HG03175 (cell line): ENCODE measurements around the gene METTL6.
"Not testable (repeated sequence)": the region's sequence is repeated elsewhere in the genome, so short reads cannot be mapped to it uniquely, and the experiment has no call there.

Experiments
- ATAC-seq: cut with Tn5 transposase; IDR thresholded peaks from one replicate; pipeline ENCODE4 v1.9.1; 2021; ENCODE audit warnings: mild to moderate bottlenecking, moderate library complexity; ENCODE audit not compliant: unreplicated experiment

METTL6 gene

GRCh38 chr3:15451216-15452113, 24.1 kb upstream of the METTL6 start:
- ATAC-seq, result no peak

- ATAC-seq, result no peak
Measured at GRCh38 chr3:15450438-15451215, 23.3 kb upstream of the METTL6 start.

GRCh38 chr3:15449489-15450224, 22.3 kb upstream of the METTL6 start:
- ATAC-seq, result no peak

DNA sequence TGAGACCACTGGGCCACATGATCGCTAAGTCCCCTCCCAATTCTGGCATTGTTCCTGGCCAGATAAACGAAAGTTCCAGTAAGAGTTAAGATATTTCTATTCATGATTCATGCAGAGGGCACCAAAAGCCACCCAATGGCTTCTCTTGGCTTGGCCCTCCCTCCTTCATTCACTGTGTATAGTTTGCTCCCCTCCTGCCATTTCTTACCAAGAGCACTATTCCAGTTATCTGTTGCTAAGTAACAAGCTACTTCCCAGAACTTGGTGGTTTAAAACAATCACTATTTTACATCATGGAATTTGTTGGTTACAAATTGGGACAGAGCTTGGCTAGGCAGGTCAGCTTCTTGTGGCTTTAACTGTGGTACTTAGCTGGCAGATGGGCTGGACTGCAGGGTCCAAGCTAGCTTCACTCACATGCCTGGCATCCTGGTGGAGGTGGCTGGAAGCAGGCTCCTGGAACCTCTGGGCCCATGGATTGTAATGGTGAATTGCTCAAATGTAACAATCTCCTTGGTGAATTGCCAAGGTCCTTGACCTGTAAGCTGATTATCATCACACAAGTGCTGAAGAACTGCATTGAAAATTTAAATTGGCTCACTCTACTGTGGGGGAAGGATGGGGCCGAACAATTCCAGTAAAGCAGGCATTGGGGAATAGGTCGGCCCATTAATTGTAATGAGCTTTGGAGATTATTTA, 16.6 kb upstream of the METTL6 start:
- ATAC-seq, result no peak

DNA sequence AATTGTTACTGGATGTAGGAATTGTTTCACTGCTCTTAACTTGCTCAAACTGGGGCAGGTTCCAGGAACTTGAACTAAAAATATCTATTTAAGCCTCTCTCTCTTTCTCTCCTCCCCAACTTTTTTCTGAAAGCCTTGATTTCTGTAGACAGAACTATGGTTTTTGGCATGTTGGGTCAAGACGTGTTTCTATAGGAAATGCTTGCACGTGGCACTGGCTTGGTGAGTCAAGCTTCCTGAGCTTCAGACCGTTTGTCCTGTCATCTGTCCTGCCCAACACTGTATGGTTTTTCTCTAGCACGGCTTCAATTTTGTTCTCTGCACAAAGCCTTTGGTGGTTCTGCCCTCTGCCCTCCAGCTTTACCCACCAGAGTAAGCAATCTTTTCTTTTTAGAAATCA, 13.5 kb upstream of the METTL6 start:
- ATAC-seq, result no peak

DNA sequence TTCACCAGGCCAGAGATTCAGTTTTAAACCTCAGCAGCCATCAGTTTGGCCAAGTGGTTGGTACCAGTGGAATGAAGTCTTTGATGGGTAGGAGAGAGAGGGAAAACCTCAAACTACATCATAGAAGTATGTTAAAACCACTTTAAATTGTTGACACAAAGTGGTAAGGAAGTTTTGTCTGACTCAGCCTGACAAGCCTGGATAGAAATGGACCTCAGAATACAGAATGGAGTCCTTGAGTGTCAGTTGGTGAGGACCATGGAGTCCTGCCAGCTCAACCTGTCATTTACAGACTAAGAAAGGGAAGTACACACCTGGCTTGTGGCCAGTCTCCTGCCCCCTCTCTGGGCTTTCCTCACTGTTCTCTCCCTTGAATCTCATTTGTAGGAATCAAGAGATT, 12.1 kb upstream of the METTL6 start:
- ATAC-seq, result no peak

DNA sequence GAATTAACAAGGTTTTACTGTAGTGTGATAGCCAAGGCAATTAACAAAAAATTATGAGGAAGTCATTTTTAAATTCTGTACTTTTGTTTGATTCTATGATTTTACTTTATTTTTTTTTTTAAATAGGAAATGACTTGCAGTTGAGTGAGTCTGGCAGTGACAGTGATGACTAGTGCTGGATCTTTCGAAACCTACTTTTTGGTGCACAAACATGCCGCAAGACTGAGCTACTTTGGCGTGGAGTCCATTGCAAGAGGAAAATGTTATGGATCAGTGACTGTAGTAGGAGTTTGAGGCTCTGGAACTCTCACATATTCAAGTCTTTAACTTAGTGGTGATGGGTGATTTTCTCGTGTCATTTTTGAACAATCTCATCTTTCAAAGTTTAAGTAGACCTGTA, 11.6 kb upstream of the METTL6 start:
- no peak for ATAC-seq

GRCh38 chr3:15436246-15436645, 8.9 kb upstream of the METTL6 start:
- ATAC-seq, result no peak

DNA sequence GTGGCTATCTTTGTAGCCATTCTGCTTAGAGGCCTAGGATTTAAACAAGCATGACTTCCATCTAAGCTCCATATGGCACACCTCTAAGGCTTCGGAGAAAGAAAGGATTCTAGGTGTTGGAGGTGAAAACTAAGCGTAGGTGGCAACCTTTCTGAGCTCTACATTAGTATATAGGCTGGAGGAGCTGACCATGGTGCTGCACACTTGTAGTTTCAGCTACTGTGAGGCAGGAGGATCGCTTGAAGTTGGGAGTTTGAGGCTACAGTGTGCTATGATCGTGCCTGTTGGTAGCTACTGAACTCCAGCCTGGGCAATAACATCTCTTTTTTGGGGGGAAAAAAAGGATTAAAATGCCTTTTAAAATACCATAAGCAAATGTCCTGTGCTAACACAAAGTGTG, 7.4 kb upstream of the METTL6 start:
- no peak for ATAC-seq

DNA sequence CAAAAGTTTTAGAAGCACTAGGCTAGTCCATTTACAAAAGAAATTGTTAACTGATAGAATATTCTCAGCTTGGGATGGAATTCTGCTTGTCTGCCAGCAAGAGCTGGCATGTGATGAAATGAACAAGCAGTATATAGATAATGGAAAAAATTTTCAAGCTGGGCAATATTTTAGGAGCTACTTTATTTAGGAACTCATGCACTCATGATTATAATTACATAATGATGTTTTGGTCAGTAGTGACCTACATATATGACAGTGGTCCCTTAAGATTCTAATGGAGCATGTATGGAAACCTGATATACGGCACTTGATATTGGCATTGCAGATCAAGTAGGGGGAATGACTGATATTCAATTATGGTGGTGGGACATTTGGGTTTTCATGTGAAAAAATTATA, 6.2 kb upstream of the METTL6 start:
- no peak for ATAC-seq

DNA sequence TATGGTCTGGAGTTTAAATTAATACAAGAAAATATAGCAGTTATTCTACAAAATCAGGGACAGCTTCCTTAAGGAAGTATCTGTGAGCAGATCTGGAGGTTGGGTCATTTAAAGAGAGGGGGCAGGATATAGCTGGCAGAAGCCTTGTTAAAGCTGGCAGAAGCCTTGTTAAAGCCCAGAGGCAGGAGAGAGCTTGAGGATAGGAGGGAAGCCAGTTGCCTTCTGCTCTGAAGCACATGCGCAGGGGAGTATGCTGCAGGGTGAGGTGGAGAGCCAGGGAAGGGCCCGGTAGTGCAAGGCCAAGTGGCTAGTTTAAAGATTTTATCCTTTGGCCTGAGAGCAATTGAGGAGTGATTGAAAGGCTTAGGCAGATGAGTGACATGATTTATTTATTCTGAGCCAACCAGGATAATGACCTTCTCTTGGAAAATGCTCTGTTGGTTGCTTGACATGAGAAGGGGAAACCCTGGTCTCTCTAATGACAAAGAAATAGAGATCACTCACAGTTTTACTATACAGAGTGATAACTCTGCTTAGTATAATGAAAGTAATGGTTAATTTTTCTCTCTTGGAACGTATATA, 4.0 kb upstream of the METTL6 start:
- no peak for ATAC-seq

- no peak for ATAC-seq
Measured at GRCh38 chr3:15430624-15431023, 3.3 kb upstream of the METTL6 start.

- ATAC-seq, result no peak
Measured at GRCh38 chr3:15429080-15429479, 1.7 kb upstream of the METTL6 start.

DNA sequence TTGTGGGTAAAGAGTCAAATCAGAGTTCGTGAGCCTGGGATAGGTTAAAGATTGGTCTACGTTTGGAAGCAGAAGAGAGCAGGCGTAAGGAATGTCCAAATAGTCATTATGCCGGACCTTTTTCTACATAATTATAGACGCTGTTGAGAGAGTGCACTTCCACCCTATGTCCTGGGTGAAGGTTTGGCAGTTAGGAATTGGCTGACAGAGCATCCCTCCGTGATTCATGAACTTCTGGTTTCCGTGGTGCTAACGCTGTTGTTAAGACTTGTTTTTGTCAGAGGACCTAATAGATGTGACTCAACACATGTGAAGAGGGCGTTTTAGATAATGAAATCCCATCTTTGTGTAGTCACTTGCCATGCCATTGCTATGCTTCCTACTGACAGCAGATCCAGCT, 1.2 kb upstream of the METTL6 start:
- no peak for ATAC-seq

DNA sequence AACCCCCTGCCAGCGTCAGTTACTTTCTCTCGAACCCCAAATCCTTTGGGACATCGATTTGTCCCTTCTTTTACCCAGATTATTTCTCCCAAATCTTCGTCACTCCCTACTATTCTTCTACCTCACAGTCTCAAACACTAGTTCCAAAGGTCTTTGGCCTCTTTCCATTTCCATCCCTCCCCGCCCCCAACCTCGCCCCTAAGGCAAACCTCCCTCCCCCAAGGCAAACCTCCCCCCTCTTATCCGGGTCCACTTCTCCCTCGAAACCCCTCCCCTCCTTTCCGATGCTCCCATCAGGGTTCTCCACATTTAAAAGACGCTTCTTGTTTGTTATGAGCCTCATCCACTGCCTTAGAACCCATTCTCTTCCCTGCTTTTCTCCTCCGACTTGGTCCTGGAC, 637 bp upstream of the METTL6 start:
- no peak for ATAC-seq

GRCh38 chr3:15426579-15427118, 695 bp downstream of the METTL6 start:
- ATAC-seq, result no peak

DNA sequence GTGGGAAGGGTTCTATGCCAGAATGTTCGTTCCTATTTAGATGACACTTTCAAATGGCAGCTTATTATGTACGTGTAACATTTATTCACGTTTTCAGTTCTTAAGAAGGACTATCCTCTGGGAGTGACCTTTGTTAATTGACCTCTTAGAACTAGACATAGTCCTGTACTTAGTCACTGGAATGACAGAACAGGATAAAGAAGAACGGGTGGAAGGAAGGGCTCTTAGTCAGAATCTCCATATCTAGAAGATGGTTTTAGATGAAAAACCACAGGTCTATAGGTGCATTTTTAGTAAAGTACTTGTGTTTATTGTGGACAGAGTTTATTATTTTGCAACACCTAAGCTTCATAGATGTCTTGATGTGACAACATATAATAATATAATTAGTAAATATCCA, 6.5 kb downstream of the METTL6 start:
- ATAC-seq, result no peak

DNA sequence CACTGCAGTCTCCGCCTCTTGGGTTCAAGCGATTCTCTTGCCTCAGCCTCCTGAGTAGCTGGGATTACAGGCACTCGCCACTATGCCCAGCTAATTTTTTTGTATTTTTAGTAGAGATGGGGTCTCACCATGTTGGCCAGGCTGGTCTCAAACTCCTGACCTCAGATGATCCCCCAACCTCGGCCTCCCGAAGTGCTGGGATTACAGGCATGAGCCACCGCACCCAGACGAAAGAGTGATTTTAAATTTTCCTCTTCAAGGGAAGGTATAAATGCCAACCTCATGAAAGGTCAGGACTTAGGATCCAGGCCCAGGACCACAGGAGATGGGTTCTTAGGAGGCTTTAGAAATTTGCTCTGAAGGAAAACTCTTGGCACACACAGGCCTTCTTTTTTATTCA, 16.4 kb downstream of the METTL6 start:
- ATAC-seq, result not testable (repeated sequence)

DNA sequence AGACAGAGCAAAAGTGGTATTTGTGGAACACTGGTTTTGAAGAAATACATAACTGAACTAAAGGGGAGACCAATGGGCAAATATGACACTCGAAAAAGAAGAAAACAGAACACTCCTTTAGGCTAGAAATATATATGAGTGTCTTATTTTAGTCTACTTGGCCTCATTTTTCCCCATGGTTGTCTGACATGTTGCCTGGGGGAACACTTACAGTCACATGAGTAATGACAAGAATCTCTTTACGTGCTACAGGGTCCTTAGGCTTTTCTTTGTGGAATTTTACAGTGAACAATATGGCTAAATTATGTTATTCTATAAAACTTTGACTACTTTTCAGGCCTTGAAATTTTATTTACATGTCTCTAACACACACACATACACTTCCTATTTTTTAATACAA, 17.6 kb downstream of the METTL6 start:
- ATAC-seq, result no peak

DNA sequence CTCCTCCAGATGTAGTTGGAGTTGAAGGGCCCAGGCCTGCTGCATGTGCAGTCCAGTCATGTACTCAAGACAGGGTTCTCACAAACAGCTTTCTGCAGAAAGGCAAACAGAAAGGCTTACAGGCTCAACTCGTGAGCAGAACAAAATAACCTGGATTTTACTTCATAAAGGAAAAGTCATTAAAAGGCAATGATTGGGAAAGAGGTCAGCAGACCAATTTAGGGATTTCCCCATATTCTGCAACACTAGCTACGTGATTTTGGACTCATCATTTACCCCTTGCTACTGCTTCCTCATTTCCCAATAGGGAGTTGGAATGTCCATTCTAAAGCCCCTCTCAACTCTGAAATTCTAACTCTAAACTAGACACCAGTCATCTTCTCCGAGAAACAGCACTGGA, 18.1 kb downstream of the METTL6 start:
- ATAC-seq, result no peak
